T-helper 1 cell (primary cell): Measurements from ENCODE around the gene RGL2.
"Not testable (repeated sequence)": the region's sequence is repeated elsewhere in the genome, so short reads cannot be mapped to it uniquely, and the experiment has no call there.

Source experiments
- DNase-seq, 5 donors: peaks; one replicate each; pipeline ENCODE4 v3.0.0-alpha.2; 2012 to 2020

RGL2 gene

GRCh38 chr6:33290459-33290858, 8.3 kb downstream of the RGL2 start:
- DNase-seq: no peak

DNA sequence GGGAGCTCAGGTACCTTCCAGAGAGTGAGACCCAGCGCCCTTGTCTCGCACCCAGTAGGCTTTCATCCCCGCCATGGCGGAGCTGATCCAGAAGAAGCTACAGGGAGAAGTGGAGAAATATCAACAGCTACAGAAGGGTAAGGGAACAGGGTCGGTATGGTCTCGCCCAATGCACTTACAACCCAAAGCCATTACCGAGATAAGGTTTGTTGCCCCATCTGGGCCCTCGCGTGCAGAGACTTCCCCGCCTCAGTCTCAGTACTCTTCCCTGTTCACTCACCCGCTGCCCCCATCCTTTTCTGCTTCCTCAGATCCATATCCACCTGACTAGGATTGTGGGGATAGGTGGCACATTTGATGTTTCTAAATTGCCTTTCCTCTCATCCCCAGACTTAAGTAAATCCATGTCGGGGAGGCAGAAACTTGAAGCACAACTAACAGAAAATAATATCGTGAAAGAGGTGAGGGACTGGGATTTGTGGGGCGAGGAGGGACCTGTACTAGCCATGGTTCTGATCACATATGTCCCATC, 8.9 kb downstream of the RGL2 start:
- no peak for DNase-seq

DNA sequence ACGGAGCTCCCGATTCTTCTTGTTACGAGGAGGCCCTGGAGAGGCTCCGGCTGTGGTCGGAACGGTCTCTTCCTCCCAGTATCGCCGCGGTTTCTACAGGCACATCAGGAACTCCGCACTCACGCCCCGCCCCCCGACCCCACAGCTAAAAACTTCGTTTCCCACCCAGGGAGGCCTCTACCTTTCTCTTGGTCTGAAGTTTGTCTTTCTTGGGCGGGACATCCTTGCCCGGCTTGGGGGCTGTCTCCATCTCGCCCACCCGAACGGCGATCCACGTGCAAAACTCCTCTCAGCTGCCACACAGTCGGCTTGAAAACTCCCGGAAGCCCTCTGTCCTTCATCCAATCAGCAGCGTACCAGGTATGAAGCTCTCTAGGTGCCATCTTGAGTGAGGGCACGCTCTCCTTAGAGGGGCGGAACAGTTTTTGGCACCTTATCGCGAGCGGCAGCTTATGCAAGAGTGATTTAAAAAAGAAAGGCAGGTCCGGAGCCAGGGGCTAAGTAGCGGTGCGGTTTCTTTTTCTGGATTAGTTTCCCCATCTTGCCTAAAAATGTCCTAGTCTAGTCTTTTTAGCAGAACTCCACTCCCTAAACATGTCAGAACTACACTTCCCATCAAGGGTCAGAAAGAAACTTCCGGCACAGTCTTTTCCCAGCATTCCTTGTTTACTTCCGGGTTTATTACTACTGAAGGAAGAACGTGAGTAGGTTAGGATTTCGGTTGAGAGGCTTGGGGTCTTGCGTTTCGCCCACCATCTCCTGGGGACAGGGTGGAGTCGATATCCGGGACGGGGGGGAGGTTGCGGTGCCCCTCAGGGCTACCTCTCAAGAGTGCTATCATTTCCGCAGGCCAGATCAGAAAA, 9.6 kb downstream of the RGL2 start, which contains the start of the genes PFDN6 and WDR46:
Gene PFDN6 (plus strand): TSS at position 681 of the 863 bp plus-strand sequence. CDS start 256 bp downstream, outside the sequence.
Gene WDR46 (minus strand): TSS at position 319 of the 863 bp plus-strand sequence. CDS start 69 bp downstream, at position 250.
- peak; percentile 53 to 90 (median 73) for DNase-seq

- no peak for DNase-seq
Observed at GRCh38 chr6:33288141-33288920, 10.4 kb downstream of the RGL2 start.

- DNase-seq: no peak
Observed at GRCh38 chr6:33286946-33287914, 11.5 kb downstream of the RGL2 start.

GRCh38 chr6:33285214-33285613, 13.5 kb downstream of the RGL2 start:
- DNase-seq: not testable (repeated sequence)

DNA sequence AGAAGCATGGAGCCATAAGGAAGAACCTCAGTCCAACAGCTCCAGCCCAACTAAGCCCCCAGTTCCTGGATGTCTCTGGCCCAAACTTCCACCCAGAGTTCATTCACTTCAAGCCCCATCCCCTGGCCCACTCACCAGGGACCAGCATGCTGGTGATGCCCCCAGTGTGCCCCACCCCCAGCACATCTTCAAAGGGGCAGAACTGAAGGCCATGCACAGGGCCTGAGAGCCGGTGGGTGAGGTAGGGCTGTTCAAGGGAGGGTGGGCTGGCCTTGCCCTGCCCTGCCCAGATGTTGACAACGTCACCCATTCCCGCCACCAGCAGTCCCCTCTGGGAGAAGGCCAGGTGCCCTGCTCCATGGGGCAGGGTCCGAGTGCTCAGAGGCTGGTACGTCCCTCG, 18.2 kb downstream of the RGL2 start:
- no peak for DNase-seq

DNA sequence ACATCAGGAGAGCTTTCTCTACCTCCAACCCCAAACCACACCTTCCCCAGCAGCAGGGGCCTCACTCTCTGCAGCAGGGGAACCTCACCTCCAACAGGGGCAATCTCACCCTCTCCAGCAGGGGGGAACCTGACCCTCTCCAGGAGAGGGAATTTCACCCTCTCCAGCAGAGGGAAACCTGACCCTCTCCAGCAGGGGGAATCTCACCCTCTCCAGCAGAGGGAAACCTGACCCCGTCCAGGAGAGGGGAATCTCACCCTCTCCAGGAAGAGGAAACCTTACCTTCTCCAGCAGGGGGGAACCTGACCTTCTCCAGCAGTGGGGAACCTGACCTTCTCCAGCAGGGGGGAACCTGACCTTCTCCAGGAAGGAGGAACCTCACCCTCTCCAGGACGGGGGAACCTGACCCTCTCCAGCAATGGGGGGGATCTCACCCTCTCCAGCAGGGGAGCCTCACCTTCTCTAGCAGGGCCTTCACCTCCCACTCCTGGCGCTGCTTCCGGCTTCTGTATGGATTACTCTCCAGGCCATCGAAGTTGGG, 18.7 kb downstream of the RGL2 start:
- DNase-seq: no peak

GRCh38 chr6:33279257-33279695, 19.5 kb downstream of the RGL2 start:
- DNase-seq: no peak

- DNase-seq: no peak
Observed at GRCh38 chr6:33278810-33279209, 19.9 kb downstream of the RGL2 start.

DNA sequence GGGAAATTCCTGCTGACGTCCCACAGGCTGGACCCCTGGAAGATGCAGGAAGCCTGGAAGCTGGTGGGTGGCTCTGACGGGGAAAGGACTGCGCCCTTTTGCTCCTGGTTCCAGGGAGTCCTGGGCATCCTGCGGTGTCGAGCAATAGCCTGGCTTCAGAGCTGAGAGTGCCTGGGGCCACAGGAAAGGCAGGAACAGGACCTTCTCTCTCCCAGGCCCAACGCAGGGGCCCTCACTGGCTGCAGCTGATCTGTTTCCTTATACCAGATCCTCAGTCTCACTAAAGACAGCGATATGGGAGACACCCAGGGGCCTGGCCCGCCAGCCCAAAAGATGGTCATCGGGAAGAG, 20.4 kb downstream of the RGL2 start:
- DNase-seq: no peak

- peak in 2 of 5 donors; percentile 24 to 27 for DNase-seq
Observed at GRCh38 chr6:33277663-33278391, 20.9 kb downstream of the RGL2 start.

DNA sequence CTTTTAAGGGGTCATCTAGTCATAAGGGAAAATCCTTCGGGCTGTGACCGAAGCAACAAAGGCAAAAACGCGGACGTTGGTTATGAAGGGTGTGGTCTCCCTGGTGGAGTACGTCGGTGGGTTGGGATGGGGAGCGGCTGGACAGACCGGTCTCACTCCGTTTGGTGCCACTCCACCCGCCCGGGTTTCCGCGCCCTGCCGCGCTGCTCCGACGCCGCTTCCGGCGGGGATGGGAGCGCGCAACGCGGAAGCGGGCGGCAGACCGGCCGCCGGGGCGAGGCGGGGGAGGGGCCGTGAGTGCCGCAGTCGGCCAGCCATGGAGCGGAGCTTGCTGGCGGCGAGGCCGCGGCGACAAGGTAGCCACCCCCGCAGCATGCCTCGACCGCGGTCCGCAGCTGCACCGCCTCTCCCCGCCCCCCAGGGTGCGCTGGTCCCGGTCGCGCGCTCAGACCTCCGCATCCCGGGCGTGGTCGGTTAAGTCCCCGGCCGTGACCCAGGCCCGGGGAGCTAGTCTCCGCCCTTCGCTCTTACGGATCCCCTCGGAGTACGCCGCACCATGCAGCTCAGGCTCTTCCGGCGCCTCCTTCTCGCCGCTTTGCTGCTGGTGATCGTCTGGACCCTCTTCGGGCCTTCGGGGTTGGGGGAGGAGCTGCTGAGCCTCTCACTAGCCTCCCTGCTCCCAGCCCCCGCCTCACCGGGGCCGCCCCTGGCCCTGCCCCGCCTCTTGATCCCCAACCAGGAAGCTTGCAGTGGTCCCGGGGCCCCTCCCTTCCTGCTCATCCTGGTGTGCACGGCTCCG, 21.7 kb downstream of the RGL2 start, which contains the start of gene B3GALT4:
Gene B3GALT4 (plus strand): TSS at position 260 of the 799 bp plus-strand sequence. CDS start 297 bp downstream, at position 557.
- DNase-seq: peak; percentile 50 to 84 (median 60)

DNA sequence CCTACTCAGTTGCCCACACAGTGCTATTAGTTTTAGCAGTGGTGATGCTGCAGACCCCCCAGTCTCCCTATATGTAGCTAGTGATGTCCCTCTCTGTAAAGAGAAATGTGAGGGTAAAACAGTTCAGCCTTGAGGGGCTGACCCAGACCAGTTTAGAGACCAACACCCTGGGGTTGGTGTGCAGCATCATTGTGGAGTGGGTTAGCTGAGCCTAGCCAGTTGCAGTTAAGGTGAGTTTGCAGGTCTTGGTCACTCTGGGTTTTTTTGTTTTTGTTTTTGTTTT, 22.2 kb downstream of the RGL2 start:
- no peak for DNase-seq

DNA sequence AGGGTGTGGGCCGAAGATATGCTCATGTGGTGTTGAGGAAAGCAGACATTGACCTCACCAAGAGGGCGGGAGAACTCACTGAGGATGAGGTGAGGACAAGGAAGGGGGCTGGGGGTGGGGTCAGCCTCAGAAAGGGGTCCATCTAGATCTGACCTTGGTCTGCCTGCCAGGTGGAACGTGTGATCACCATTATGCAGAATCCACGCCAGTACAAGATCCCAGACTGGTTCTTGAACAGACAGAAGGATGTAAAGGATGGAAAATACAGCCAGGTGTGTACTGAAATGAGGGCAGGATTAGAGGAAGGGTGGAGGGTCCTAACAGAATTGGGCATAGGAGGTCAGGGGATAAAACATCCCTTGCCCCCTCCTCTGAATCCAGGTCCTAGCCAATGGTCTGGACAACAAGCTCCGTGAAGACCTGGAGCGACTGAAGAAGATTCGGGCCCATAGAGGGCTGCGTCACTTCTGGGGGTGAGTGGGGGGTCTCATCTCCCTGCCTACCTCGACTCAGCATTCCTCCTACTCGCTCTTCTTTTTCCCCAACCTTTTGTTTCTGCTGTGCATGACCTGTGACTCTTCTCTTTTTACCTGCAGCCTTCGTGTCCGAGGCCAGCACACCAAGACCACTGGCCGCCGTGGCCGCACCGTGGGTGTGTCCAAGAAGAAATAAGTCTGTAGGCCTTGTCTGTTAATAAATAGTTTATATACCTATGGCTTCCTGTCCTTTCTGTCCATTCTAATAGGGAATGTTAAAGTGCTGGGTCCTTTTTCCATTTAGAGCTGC, 22.8 kb downstream of the RGL2 start:
- DNase-seq: not testable (repeated sequence)

DNA sequence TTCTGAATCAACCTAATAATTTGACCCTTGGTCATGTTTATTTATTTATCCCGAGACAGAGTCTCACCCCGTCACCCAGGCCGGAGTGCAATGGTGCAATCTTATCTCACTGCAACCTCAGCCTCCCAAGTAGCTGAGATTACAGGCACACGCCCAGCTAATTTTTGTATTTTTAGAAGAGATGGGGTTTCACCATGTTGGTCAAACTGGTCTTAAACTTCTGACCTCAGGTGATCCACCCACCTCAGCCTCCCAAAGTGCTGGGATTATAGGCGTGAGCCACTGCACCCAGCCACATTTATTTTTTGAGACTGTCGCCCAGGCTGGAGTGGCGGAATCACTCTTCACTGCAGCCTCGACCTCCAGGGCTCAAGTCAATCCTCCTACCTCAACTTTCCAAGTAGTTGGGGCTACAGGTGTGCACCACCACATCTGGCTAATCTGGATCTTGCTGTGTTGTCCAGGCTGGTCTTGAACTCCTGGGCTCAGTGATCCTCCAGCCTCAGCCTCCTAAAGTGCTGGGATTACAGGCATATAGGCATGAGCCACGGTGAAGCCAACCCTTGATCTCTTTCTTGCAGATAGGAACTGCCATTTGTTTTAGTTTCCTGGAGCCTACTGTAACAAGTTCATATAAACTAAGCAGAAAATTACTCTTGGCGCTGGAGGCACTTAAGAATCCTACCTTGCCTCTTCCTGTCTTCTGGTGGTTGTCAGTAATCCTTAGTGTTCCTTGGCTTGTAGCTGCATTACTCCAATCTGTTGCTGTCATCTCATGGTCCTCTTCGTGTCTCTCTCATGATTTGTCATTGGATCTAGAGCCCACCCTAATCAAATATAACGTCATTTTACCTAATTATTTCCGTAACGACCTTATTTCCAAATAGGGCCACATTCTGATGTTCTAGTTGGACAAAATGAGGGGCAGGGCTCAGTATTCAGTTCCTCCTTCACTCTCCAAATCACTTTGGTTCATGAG, 24.5 kb downstream of the RGL2 start:
- no peak for DNase-seq

GRCh38 chr6:33273129-33273923, 25.4 kb downstream of the RGL2 start:
- no peak for DNase-seq
